PC-3 (cell line): ENCODE measurements around the gene ZNF275.

Experiments used
- EZH2 ChIP-seq: fragments of 300-600 bp; sonication (generic); IDR thresholded peaks from one replicate; pipeline ENCODE4 v1.6.1; 2017; ENCODE audit warnings: antibody characterized with exemption, mild to moderate bottlenecking, low read length; ENCODE audit not compliant: unreplicated experiment
- EZH2phosphoT487 ChIP-seq: fragments of 300-600 bp; sonication (generic); IDR thresholded peaks from 2 replicates; pipeline ENCODE4 v1.6.1; 2018; ENCODE audit warnings: mild to moderate bottlenecking, antibody characterized with exemption, low read length, borderline replicate concordance
- TF ChIP-seq, protein P1 (sequence below): fragments of 300-600 bp; sonication (generic); conservative IDR thresholded peaks from 2 replicates; pipeline ENCODE4 v1.5.1; 2017; ENCODE audit warnings: antibody characterized with exemption, low read depth, mild to moderate bottlenecking, low read length

DNA sequence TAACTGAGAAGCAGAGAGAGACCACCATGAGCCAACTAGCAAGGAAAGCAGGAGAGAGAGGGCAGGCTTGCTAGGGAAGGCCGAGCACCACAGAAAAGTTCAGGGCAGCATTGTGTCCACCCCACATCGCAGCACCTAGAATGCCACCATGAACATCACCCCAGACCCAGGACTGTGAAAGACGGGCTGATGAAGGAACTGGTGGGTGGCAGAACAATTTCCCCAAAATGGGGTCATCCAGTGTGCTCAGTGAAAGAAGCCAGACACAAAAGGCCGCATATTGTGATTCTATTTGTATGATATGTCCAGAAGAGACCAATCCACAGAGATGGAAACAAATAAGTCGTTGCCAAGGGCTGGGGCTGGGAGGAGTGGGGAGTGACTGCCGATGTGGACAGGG, 50.4 kb downstream of the ZNF275 start:
- TF ChIP-seq, protein P1, sequence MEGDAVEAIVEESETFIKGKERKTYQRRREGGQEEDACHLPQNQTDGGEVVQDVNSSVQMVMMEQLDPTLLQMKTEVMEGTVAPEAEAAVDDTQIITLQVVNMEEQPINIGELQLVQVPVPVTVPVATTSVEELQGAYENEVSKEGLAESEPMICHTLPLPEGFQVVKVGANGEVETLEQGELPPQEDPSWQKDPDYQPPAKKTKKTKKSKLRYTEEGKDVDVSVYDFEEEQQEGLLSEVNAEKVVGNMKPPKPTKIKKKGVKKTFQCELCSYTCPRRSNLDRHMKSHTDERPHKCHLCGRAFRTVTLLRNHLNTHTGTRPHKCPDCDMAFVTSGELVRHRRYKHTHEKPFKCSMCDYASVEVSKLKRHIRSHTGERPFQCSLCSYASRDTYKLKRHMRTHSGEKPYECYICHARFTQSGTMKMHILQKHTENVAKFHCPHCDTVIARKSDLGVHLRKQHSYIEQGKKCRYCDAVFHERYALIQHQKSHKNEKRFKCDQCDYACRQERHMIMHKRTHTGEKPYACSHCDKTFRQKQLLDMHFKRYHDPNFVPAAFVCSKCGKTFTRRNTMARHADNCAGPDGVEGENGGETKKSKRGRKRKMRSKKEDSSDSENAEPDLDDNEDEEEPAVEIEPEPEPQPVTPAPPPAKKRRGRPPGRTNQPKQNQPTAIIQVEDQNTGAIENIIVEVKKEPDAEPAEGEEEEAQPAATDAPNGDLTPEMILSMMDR = no peak
- no peak for TF ChIP-seq EZH2
- TF ChIP-seq EZH2phosphoT487 = no peak
